GM12878 (cell line): ENCODE measurements around the gene ITCH. TPM values are rescaled to one million over a fixed set of nuclear protein-coding genes. Genes with fewer than 3 reads are reported as not detected.
A peak's percentile ranks its signal among the peaks of the same experiment; 100 is the strongest.

ENCODE experiments used
- CHD1 ChIP-seq: IDR thresholded peaks from 2 replicates; pipeline ENCODE4 v1.6.1; 2012; ENCODE audit warnings: low read depth, low read length, improper control_type of control experiment
- DPF2 ChIP-seq: fragments of 450-650 bp; IDR thresholded peaks from 2 replicates; pipeline ENCODE4 v1.6.1; 2017; ENCODE audit warnings: mild to moderate bottlenecking
- EGR1 ChIP-seq, 2 experiments: IDR thresholded peaks; 1 replicate in 1 of 2; 2 replicates in 1 of 2; pipeline ENCODE4 v1.6.1; 2011 to 2012; ENCODE audit warnings: low read depth in 2 of 2, low read length in 2 of 2, borderline replicate concordance in 1 of 2, mild to moderate bottlenecking in 1 of 2, moderate library complexity in 1 of 2
- GATAD2B ChIP-seq: fragments of 450-650 bp; conservative IDR thresholded peaks from 2 replicates; pipeline ENCODE4 v1.6.1; 2017; ENCODE audit warnings: low read depth, mild to moderate bottlenecking, moderate library complexity
- HCFC1 ChIP-seq: fragments of 150-350 bp; IDR thresholded peaks from 2 replicates; pipeline ENCODE4 v1.6.1; 2014; ENCODE audit warnings: low read length
- KLF5 ChIP-seq: fragments of 450-650 bp; IDR thresholded peaks from 2 replicates; pipeline ENCODE4 v1.6.1; 2014; ENCODE audit warnings: mild to moderate bottlenecking; ENCODE audit not compliant: partially characterized antibody
- MEF2A ChIP-seq: IDR thresholded peaks from 2 replicates; pipeline ENCODE4 v1.6.1; 2011; ENCODE audit warnings: low read depth, mild to moderate bottlenecking, low read length, moderate library complexity; ENCODE audit not compliant: insufficient read depth
- MXI1 ChIP-seq: fragments of 150-350 bp; IDR thresholded peaks from 2 replicates; pipeline ENCODE4 v1.6.1; 2011; ENCODE audit warnings: low read depth, mild to moderate bottlenecking, inconsistent platforms, low read length, improper control_type of control experiment
- NKRF ChIP-seq: fragments of 450-650 bp; conservative IDR thresholded peaks from 2 replicates; pipeline ENCODE4 v1.6.1; 2017; ENCODE audit warnings: mild to moderate bottlenecking, moderate library complexity
- NR2F1 ChIP-seq: fragments of 450-650 bp; conservative IDR thresholded peaks from 2 replicates; pipeline ENCODE4 v1.6.1; 2017; ENCODE audit warnings: mild to moderate bottlenecking
- PAX5 ChIP-seq: IDR thresholded peaks from 2 replicates; pipeline ENCODE4 v1.6.1; 2011; ENCODE audit warnings: low read depth, low read length, borderline replicate concordance
- PAX8 ChIP-seq: fragments of 450-650 bp; IDR thresholded peaks from 2 replicates; pipeline ENCODE4 v1.6.1; 2017; ENCODE audit warnings: mild to moderate bottlenecking, moderate library complexity
- PML ChIP-seq: IDR thresholded peaks from 2 replicates; pipeline ENCODE4 v1.6.1; 2012; ENCODE audit warnings: low read length, inconsistent platforms
- POLR2A ChIP-seq: IDR thresholded peaks from 2 replicates; pipeline ENCODE4 v1.6.1; 2011; ENCODE audit warnings: low read depth, mild to moderate bottlenecking, low read length
- RAD51 ChIP-seq: fragments of 450-650 bp; IDR thresholded peaks from 2 replicates; pipeline ENCODE4 v1.6.1; 2016; ENCODE audit warnings: moderate library complexity, mild to moderate bottlenecking, inconsistent platforms
- SMAD1 ChIP-seq: fragments of 450-650 bp; IDR thresholded peaks from 2 replicates; pipeline ENCODE4 v1.6.1; 2018; ENCODE audit warnings: mild to moderate bottlenecking, low read depth; ENCODE audit not compliant: partially characterized antibody
- ZNF207 ChIP-seq: fragments of 450-650 bp; IDR thresholded peaks from 2 replicates; pipeline ENCODE4 v1.6.1; 2014; ENCODE audit warnings: antibody characterized with exemption, mild to moderate bottlenecking, borderline replicate concordance
- ZNF217 ChIP-seq: fragments of 450-650 bp; IDR thresholded peaks from 2 replicates; pipeline ENCODE4 v1.6.1; 2017; ENCODE audit warnings: antibody characterized with exemption, mild to moderate bottlenecking
- ZNF274 ChIP-seq: IDR thresholded peaks from one replicate; pipeline ENCODE4 v1.8.0; 2011; ENCODE audit not compliant: insufficient read length, insufficient read depth
- ZNF622 ChIP-seq: fragments of 450-650 bp; IDR thresholded peaks from 2 replicates; pipeline ENCODE4 v1.6.1; 2017; ENCODE audit warnings: mild to moderate bottlenecking, inconsistent platforms
- polyA plus RNA-seq, 11 experiments: library from polyadenylated mRNA; depleted of rRNA in 4 of 11; unstranded in 6 of 11; stranded (reverse) in 5 of 11; fragments of >200 nt; fragmentation: Nextera tagmentation in 4 of 11; fragmentation: Illumina TruSeq in 1 of 11; extraction: Ambion mirVana in 4 of 11; extraction: Trizol in 1 of 11; gene quantifications; 1 replicate in 1 of 11; 2 replicates in 10 of 11; pipeline versions ENCODE4 v1.2.1 to v1.2.3, GENCODE V29; 2011 to 2016; ENCODE audit warnings: inconsistent platforms in 2 of 11, missing spikeins in 2 of 11, low read depth in 1 of 11
- total RNA-seq, 4 experiments: library from RNA; depleted of rRNA in 3 of 4; stranded (reverse); fragments of >200 nt in 3 of 4; fragmentation: Illumina TruSeq in 1 of 4; extraction: Trizol in 1 of 4; gene quantifications; 2 replicates each; pipeline versions ENCODE4 v1.2.1 to v1.2.3, GENCODE V29; 2013 to 2021
- TF ChIP-seq, protein P1 (sequence below): IDR thresholded peaks from 2 replicates; pipeline ENCODE4 v1.6.1; 2011; ENCODE audit warnings: mild to moderate bottlenecking, low read depth, low read length, moderate library complexity; ENCODE audit not compliant: insufficient replicate concordance
- TF ChIP-seq, protein P2 (sequence below): fragments of 450-650 bp; IDR thresholded peaks from 2 replicates; pipeline ENCODE4 v1.6.1; 2017; ENCODE audit warnings: antibody characterized with exemption, mild to moderate bottlenecking, moderate library complexity
- TF ChIP-seq, protein P3 (sequence below): fragments of 450-650 bp; IDR thresholded peaks from 2 replicates; pipeline ENCODE4 v1.6.1; 2017; ENCODE audit warnings: mild to moderate bottlenecking, low read depth, inconsistent platforms; ENCODE audit not compliant: poor library complexity, severe bottlenecking

The ITCH gene
- total and polyA plus RNA-seq, 10 of the 15 experiments (the other 5 are each of a cell fraction or from before 2014, with no cell fraction given) = 7.5 to 46.1 (median 21.5) TPM

DNA sequence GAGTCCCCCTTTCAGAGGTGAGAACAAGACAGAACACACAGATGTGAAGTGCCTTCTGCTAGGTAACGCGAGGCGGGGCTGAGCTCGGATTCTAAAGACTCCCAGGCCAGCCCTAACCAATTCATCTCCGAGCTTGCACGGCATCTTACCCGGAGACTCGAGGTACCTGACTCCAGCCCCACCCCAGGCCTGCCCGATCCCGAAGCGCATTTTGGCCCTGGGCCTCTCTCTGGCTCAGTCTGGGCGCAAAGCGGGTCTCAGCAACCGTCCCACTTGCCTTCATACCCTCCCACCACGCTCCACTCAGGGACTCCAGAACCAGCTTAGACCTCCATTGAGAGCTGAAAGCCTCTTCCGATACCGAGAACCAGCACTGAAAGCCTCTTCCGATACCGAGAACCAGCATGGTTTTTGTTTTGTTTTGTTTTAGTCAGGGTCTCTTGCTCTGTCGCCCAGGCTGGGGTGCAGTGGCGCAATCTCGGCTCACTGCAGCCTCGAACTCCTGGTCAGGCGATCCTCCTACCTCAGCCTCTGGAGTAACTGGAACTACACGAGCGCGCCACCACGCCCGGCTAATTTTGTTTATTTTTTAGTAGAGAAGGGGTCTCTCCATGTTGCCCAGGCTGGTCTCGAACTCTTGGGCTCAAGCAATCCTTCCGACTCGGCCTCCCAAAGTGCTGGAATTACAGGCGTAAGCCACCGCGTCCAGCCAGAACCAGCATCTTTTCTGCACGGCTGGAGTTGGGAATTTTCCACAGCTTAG, 152.6 kb downstream of the ITCH start (continued):
- TF ChIP-seq PML (no peak; the same call in 1 of the 2 replicates), POLR2A (peak; percentile 69; the same call in 1 of the 2 replicates), ZNF274 (no peak), CHD1 (0 out of 2 replicates have a peak, but pooled peaks have one; percentile 22), NR2F1 (no peak), NKRF (no peak; the same call in 1 of the 2 replicates), SMAD1 (no peak), RAD51 (no peak), GATAD2B (no peak), MEF2A (no peak), PAX8 (no peak), KLF5 (peak; percentile 10), EGR1 (IDR thresholded peaks at IDR 0.05; ENCODE audit: borderline replicate concordance in 1 of 2, low read depth in 2 of 2, low read length in 2 of 2) (no peak), ZNF622 (no peak), HCFC1 (0 out of 2 replicates have a peak, but pooled peaks have one; percentile 10), ZNF207 (0 out of 2 replicates have a peak, but pooled peaks have one; percentile 7), DPF2 (no peak), MXI1 (no peak), PAX5 (no peak), ZNF217 (peak; percentile 90)
- TF ChIP-seq, protein P1, sequence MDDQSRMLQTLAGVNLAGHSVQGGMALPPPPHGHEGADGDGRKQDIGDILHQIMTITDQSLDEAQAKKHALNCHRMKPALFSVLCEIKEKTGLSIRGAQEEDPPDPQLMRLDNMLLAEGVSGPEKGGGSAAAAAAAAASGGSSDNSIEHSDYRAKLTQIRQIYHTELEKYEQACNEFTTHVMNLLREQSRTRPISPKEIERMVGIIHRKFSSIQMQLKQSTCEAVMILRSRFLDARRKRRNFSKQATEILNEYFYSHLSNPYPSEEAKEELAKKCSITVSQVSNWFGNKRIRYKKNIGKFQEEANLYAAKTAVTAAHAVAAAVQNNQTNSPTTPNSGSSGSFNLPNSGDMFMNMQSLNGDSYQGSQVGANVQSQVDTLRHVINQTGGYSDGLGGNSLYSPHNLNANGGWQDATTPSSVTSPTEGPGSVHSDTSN = no peak
- TF ChIP-seq, protein P2, sequence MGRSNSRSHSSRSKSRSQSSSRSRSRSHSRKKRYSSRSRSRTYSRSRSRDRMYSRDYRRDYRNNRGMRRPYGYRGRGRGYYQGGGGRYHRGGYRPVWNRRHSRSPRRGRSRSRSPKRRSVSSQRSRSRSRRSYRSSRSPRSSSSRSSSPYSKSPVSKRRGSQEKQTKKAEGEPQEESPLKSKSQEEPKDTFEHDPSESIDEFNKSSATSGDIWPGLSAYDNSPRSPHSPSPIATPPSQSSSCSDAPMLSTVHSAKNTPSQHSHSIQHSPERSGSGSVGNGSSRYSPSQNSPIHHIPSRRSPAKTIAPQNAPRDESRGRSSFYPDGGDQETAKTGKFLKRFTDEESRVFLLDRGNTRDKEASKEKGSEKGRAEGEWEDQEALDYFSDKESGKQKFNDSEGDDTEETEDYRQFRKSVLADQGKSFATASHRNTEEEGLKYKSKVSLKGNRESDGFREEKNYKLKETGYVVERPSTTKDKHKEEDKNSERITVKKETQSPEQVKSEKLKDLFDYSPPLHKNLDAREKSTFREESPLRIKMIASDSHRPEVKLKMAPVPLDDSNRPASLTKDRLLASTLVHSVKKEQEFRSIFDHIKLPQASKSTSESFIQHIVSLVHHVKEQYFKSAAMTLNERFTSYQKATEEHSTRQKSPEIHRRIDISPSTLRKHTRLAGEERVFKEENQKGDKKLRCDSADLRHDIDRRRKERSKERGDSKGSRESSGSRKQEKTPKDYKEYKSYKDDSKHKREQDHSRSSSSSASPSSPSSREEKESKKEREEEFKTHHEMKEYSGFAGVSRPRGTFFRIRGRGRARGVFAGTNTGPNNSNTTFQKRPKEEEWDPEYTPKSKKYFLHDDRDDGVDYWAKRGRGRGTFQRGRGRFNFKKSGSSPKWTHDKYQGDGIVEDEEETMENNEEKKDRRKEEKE = no peak
- TF ChIP-seq, protein P3, sequence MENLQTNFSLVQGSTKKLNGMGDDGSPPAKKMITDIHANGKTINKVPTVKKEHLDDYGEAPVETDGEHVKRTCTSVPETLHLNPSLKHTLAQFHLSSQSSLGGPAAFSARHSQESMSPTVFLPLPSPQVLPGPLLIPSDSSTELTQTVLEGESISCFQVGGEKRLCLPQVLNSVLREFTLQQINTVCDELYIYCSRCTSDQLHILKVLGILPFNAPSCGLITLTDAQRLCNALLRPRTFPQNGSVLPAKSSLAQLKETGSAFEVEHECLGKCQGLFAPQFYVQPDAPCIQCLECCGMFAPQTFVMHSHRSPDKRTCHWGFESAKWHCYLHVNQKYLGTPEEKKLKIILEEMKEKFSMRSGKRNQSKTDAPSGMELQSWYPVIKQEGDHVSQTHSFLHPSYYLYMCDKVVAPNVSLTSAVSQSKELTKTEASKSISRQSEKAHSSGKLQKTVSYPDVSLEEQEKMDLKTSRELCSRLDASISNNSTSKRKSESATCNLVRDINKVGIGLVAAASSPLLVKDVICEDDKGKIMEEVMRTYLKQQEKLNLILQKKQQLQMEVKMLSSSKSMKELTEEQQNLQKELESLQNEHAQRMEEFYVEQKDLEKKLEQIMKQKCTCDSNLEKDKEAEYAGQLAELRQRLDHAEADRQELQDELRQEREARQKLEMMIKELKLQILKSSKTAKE = no peak
